Spleen (tissue), 11 donors: Measurements from ENCODE around the gene RGS19. TPM values are rescaled to one million over a fixed set of nuclear protein-coding genes. Genes with fewer than 3 reads are reported as not detected.

Source experiments
- DNase-seq: peaks from one replicate; pipeline ENCODE4 v3.0.0-alpha.2; 2020
- H3K27ac ChIP-seq, 8 donors: fragments of 200-600 bp; sonication (generic) in 7 of 8; 1 replicate in 4 of 8; 2 replicates in 4 of 8; pipeline versions ENCODE4 v1.5.0 to v1.8.0; 2016 to 2021; ENCODE audit warnings: inconsistent platforms in 4 of 8, mild to moderate bottlenecking in 4 of 8, moderate library complexity in 1 of 8
- H3K27me3 ChIP-seq, 7 donors: fragments of 200-600 bp; sonication (generic) in 6 of 7; replicated peaks in 1 of 7; 1 replicate in 4 of 7; 2 replicates in 3 of 7; pipeline versions ENCODE4 v1.5.0 to v1.8.0; 2016 to 2021; ENCODE audit warnings: inconsistent platforms in 3 of 7, mild to moderate bottlenecking in 1 of 7
- H3K36me3 ChIP-seq, 6 donors: fragments of 200-600 bp; sonication (generic) in 5 of 6; 1 replicate in 4 of 6; 2 replicates in 2 of 6; pipeline versions ENCODE4 v1.5.0 to v1.8.0; 2016 to 2021; ENCODE audit warnings: inconsistent platforms in 2 of 6
- H3K4me1 ChIP-seq, 6 donors: fragments of 200-600 bp; sonication (generic) in 5 of 6; 1 replicate in 3 of 6; 2 replicates in 3 of 6; pipeline versions ENCODE4 v1.5.0 to v1.8.0; 2016 to 2021; ENCODE audit warnings: inconsistent platforms in 3 of 6
- H3K4me3 ChIP-seq, 8 donors: fragments of 200-600 bp; sonication (generic) in 7 of 8; 1 replicate in 4 of 8; 2 replicates in 4 of 8; pipeline versions ENCODE4 v1.5.0 to v1.8.0; 2016 to 2021; ENCODE audit warnings: inconsistent platforms in 4 of 8, mild to moderate bottlenecking in 4 of 8, moderate library complexity in 2 of 8
- H3K9me3 ChIP-seq, 8 donors: fragments of 200-600 bp; sonication (generic) in 7 of 8; 1 replicate in 4 of 8; 2 replicates in 4 of 8; pipeline versions ENCODE4 v1.5.0 to v1.8.0; 2016 to 2021; ENCODE audit warnings: inconsistent platforms in 4 of 8
- POLR2A ChIP-seq, 3 donors: fragments of 450-650 bp; IDR thresholded peaks; one replicate each; pipeline ENCODE4 v1.5.1; 2017; ENCODE audit warnings: antibody characterized with exemption in 3 of 3, mild to moderate bottlenecking in 1 of 3
- POLR2AphosphoS5 ChIP-seq, 3 donors: sonication (generic); formaldehyde crosslinking; IDR thresholded peaks; one replicate each; pipeline ENCODE4 v1.5.1; 2017; ENCODE audit warnings: antibody characterized with exemption in 3 of 3
- WGBS, 5 donors: extraction: QIAGEN DNeasy Blood & Tissue Kit in 3 of 5; methylation state at CpG; one replicate each; pipeline versions ENCODE4 v1.1.5 to v1.1.7; 2013 to 2018; 5-methylcytosine and 5-hydroxymethylcytosine counted together
- intact Hi-C: fragments of 100-400 bp; cut with DNase I; formaldehyde crosslinking; loops from one replicate; pipeline ENCODE4 v1.15.0; 2023; ENCODE audit warnings: low total_unique reads
- polyA plus RNA-seq, 3 donors: library from polyadenylated mRNA; stranded (reverse); fragments of 200-250 nt; gene quantifications; one replicate each; pipeline ENCODE4 v1.2.1, GENCODE V29; 2013
- total RNA-seq, 7 donors: library from RNA; depleted of rRNA in 3 of 7; stranded (reverse); fragments of >200 nt in 3 of 7; fragmentation: NEBNext Ultra II Directional in 4 of 7; extraction: Animal tissue kit (Norgen Biotek cat#: 25700) in 4 of 7; gene quantifications; one replicate each; pipeline versions ENCODE4 v1.1.0 to v1.2.1, GENCODE V29; 2016 to 2021
- TF ChIP-seq, protein P1 (sequence below), 11 experiments: fragments of 200-600 bp in 7 of 11; fragments of 450-650 bp in 4 of 11; sonication (generic) in 4 of 11; IDR thresholded peaks in 8 of 11; conservative IDR thresholded peaks in 3 of 11; 1 replicate in 7 of 11; 2 replicates in 4 of 11; pipeline versions ENCODE4 v1.4.0 to v1.8.0; 2016 to 2021; ENCODE audit warnings: antibody characterized with exemption in 11 of 11, inconsistent platforms in 4 of 11, mild to moderate bottlenecking in 1 of 11
- donor health status: healthy with polysubstance abuse.
- donor health status: DM: no; HTN: no; CAD: no; lungs with moderate emphysema.
- donor health status: DM: no; HTN: no; CAD: no.
- donor health status: Bipolar disorder and iron deficiency.
- donor health status: healthy.
- donor health status: DM: no; HTN: no; CAD: no.
- donor health status: DM: yes; HTN: yes; CAD: no.

Gene RGS19
- total and polyA plus RNA-seq, 10 donors = 80.4 to 186 (median 102) TPM

DNA sequence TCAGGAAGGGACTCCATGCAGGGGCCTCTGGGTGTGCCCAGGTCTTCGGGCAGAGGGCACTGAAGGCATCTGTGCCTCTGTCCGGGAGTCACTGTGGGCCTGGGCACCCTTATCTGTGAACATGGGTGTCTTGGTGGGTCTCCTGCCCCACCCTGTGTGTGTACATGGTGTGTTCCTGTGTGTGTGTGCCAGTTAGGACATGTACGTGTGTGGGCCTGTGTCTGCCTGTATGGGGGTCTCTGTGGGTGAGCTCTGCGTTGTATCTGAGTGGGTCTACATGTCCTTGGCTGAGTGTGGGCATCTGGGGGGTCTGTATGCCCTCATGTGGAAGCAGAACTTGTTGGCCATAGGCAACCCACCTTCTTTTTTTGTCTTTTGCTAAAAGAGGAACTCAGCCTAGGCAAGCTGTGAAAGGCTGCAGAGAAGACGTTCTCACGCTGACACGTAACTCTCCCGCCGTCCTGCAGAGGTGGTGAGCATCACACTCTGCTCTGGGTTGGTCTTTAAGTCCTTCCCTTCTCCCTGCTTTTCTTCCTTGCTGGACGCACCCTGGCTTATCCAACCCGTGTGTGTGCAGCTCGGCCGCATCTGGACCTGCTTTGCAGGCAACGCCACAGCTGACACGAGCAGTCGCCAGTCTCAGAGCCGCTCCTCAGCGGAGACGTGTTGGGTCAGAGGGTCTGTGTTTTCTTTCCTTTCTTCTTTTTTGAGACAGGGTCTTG, 28.6 kb upstream of the RGS19 start:
- Histone ChIP-seq H3K27ac (peak overlapping the region in 5 of 8 donors; percentile 55 to 80 (median 60)), H3K4me1 (peaks cover 0 to 21% (median 13%) of the 10 kb centered on the region in 6 donors), H3K27me3 (peaks cover 0 to 26% (median 7%) of the 10 kb centered on the region in 7 donors), H3K4me3 (no peak overlapping the region), H3K9me3 (no peaks in the 10 kb centered on the region), H3K36me3 (no peaks in the 10 kb centered on the region)
- no peak for TF ChIP-seq POLR2A (IDR thresholded peaks at IDR 0.05)
- TF ChIP-seq, protein P1, sequence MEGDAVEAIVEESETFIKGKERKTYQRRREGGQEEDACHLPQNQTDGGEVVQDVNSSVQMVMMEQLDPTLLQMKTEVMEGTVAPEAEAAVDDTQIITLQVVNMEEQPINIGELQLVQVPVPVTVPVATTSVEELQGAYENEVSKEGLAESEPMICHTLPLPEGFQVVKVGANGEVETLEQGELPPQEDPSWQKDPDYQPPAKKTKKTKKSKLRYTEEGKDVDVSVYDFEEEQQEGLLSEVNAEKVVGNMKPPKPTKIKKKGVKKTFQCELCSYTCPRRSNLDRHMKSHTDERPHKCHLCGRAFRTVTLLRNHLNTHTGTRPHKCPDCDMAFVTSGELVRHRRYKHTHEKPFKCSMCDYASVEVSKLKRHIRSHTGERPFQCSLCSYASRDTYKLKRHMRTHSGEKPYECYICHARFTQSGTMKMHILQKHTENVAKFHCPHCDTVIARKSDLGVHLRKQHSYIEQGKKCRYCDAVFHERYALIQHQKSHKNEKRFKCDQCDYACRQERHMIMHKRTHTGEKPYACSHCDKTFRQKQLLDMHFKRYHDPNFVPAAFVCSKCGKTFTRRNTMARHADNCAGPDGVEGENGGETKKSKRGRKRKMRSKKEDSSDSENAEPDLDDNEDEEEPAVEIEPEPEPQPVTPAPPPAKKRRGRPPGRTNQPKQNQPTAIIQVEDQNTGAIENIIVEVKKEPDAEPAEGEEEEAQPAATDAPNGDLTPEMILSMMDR (IDR thresholded peaks at IDR 0.05 in 8 of 11, conservative IDR thresholded peaks at IDR 0.05 in 3 of 11) = no peak
- TF ChIP-seq POLR2AphosphoS5 (IDR thresholded peaks at IDR 0.05) = no peak
- intact Hi-C loops = no loop called here
- peak; percentile 71 for DNase-seq
- WGBS, 5 donors = 42 to 54% (median 48%) methylated on average over 17 to 19 of the region's 19 CpGs

DNA sequence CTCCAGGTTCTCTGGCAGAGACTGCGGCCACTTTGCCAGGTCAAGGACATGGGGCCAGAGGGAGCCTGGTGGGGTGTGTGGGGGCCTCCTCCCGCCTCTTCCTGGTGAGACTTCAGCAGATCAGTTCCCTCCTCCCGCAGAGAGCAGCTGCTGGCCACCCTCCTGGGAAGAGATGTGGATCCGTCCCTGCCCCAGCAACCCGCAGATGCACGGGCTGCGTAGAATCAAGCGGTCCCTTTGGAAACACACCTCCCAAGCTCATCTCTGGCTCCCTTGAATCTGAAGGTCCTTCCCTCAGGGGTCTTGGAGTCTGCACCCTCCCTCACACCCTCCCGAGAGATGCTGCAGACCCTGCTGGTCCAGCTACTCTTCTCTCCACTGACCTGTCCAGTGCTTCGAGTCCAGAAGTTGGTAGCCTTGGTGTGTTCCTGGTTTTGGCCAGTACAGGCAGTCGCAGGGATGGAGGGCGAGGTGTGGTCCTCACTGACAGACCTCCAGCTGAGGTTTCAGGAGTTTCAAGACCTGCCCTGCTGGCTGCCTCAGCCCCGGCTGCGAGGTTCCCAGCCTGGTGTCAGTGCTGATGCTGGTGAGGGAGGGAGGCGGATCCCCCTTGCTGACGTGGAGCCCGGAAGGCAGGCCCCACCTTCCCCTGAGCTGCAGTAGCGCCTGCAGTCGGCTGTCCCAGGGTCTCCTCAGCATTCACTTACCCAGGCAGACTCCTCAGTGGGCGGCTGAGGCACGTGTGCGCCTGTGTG, 27.8 kb upstream of the RGS19 start, which contains the start of gene NPBWR2:
TSS of gene NPBWR2 (minus strand) at position 585 of the 755 bp plus-strand sequence. CDS start 734 bp downstream, outside the sequence.
- WGBS, 5 donors = 47 to 83% (median 55%) methylated on average over 12 to 22 of the region's 22 CpGs
- Histone ChIP-seq H3K9me3 (no peaks in the 10 kb centered on the region), H3K27me3 (peaks cover 0 to 34% (median 14%) of the 10 kb centered on the region in 7 donors), H3K4me1 (peaks cover 5 to 29% (median 21%) of the 10 kb centered on the region in 6 donors), H3K4me3 (no peak within 1 kb of the TSS), H3K36me3 (no peaks in the 10 kb centered on the region), H3K27ac (peak within 1 kb of the TSS in 5 of 8 donors; percentile 55 to 80 (median 60))
- intact Hi-C loops = no loop called here
- TF ChIP-seq POLR2AphosphoS5 (IDR thresholded peaks at IDR 0.05) (peak in 2 of 3 donors; percentile 26 to 34), POLR2A (IDR thresholded peaks at IDR 0.05) (no peak)
- DNase-seq = peak; percentile 82

DNA sequence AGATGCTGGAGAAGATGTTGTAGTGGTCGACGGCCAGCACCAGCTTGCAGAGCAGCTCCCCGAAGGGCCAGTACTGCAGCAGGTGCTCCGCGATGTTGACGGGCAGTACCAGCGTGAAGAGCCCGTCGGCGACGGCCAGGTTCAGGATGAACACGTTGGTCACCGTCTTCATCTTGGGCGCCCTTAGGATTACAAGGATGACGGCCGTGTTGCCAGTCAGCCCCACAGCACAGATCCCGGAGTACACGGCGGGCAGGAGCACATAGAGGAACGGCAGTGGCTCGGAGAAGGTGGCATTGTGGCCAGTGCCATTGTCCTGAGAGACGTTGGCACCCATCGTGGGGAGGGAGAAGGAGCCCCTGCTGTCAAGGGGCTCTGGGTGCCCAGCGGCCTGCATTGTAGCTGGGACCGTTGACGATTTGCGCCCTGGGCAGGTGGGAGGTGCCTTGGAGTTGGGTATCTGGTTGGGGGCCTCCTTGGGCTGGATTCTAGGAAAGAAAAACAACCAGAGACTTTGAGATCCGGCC, 27.2 kb upstream of the RGS19 start:
- H3K9me3 ChIP-seq = no peaks in the 10 kb centered on the region
- intact Hi-C loops = no loop called here
- H3K27me3 ChIP-seq = peaks cover 0 to 40% (median 21%) of the 10 kb centered on the region in 7 donors
- peak; percentile 73 for DNase-seq
- no peaks in the 10 kb centered on the region for H3K36me3 ChIP-seq
- H3K27ac ChIP-seq = peak overlapping the region in 1 of 8 donors; percentile 80
- TF ChIP-seq POLR2A (IDR thresholded peaks at IDR 0.05) (no peak), POLR2AphosphoS5 (IDR thresholded peaks at IDR 0.05) (no peak)
- TF ChIP-seq, protein P1 (IDR thresholded peaks at IDR 0.05 in 8 of 11, conservative IDR thresholded peaks at IDR 0.05 in 3 of 11) = no peak
- WGBS, 5 donors = 87 to 94% (median 92%) methylated on average over 26 to 28 of the region's 28 CpGs
- H3K4me3 ChIP-seq = no peak overlapping the region
- H3K4me1 ChIP-seq = peaks cover 5 to 35% (median 27%) of the 10 kb centered on the region in 6 donors

DNA sequence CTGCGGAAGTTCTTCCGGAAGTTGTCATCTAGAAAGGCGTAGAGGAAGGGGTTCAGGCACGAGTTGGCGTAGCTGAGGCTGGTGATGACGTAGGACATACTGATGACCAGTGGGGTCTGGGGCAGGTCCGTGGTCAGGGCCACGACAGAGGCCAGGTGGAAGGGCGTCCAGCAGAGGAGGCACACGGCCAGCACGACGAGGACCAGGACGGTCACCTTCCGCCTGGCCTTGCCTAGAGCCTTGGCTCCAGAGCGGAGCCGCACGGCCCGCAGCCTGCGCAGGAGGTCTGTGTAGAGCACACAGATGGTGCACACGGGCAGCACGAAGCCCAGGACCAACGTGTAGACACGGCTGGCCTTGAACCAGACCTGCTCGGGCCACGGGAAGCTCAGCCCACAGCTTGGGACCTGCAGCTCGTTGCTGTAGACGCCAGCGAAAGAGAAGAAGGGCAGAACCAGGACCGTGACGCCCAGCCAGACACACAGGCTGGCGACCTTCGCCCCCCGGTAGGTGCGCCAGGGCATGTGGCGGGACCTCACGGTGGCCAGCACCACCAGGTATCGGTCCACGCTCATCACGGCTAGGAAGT, 26.6 kb upstream of the RGS19 start:
- DNase-seq = peak; percentile 58
- WGBS, 5 donors = 90 to 92% (median 91%) methylated on average over 36 to 39 of the region's 39 CpGs
- no peak overlapping the region for H3K27ac ChIP-seq
- peaks cover 0 to 46% (median 26%) of the 10 kb centered on the region in 7 donors for H3K27me3 ChIP-seq
- H3K4me3 ChIP-seq = no peak overlapping the region
- H3K4me1 ChIP-seq = peaks cover 5 to 41% (median 29%) of the 10 kb centered on the region in 6 donors
- TF ChIP-seq POLR2AphosphoS5 (IDR thresholded peaks at IDR 0.05) = no peak
- TF ChIP-seq POLR2A (IDR thresholded peaks at IDR 0.05) = no peak
- intact Hi-C loops = no loop called here
- H3K9me3 ChIP-seq = no peaks in the 10 kb centered on the region
- H3K36me3 ChIP-seq = no peaks in the 10 kb centered on the region
